Progenitor cell of endocrine pancreas (in vitro differentiated cells): Measurements from ENCODE around the gene POLR2M. TPM values are rescaled to one million over a fixed set of nuclear protein-coding genes. Genes with fewer than 3 reads are reported as not detected.

Source experiments
- DNase-seq: peaks from one replicate; pipeline ENCODE4 v3.0.0; 2021; ENCODE audit warnings: low spot score; ENCODE audit not compliant: unreplicated experiment
- H3K27ac Mint-ChIP-seq: 2 replicates; pipeline ENCODE4 v1.8.0; 2021; ENCODE audit warnings: mild to moderate bottlenecking, moderate library complexity, mixed read lengths
- H3K27me3 Mint-ChIP-seq: 2 replicates; pipeline ENCODE4 v1.8.0; 2021; ENCODE audit warnings: mixed read lengths
- H3K36me3 Mint-ChIP-seq: 2 replicates; pipeline ENCODE4 v1.8.0; 2022; ENCODE audit warnings: mixed read lengths; ENCODE audit not compliant: insufficient read depth
- H3K4me1 Mint-ChIP-seq: 2 replicates; pipeline ENCODE4 v1.8.0; 2021; ENCODE audit warnings: low read depth, mixed read lengths
- H3K4me3 Mint-ChIP-seq: 2 replicates; pipeline ENCODE4 v1.8.0; 2021; ENCODE audit warnings: low read depth, mild to moderate bottlenecking, moderate library complexity, mixed read lengths
- H3K9me3 Mint-ChIP-seq: 2 replicates; pipeline ENCODE4 v1.8.0; 2021; ENCODE audit warnings: low read depth, mixed read lengths
- CTCF ChIP-seq: fragments of 200-600 bp; sonication (generic); IDR thresholded peaks from one replicate; pipeline ENCODE4 v1.5.0; 2021; ENCODE audit warnings: antibody characterized with exemption, mild to moderate bottlenecking; ENCODE audit not compliant: unreplicated experiment
- total RNA-seq: library from RNA; stranded (reverse); gene quantifications from 2 replicates; pipeline ENCODE4 v1.2.1, GENCODE V29; 2021

Gene POLR2M
- total RNA-seq, 1 donor from 2014 or later: 64.3 TPM

- Mint-ChIP-seq H3K27ac (no peak overlapping the region), H3K4me3 (no peak overlapping the region), H3K4me1 (no peaks in the 10 kb centered on the region)
These were observed 29.4 kb downstream of the POLR2M start for GRCh38 chr15:57735891-57736290.

GRCh38 chr15:57736591-57736990, 30.1 kb downstream of the POLR2M start:
- H3K9me3 Mint-ChIP-seq: peaks cover 7% of the 10 kb centered on the region
- H3K27me3 Mint-ChIP-seq: no peaks in the 10 kb centered on the region
- TF ChIP-seq CTCF: no peak
- H3K36me3 Mint-ChIP-seq: peaks cover 2% of the 10 kb centered on the region
- no peak overlapping the region for H3K27ac Mint-ChIP-seq
- H3K4me1 Mint-ChIP-seq: no peaks in the 10 kb centered on the region
- no peak for DNase-seq
- H3K4me3 Mint-ChIP-seq: no peak overlapping the region

More at GRCh38 chr15:57735891-57736290, 29.4 kb downstream of the POLR2M start:
- no peak for DNase-seq
- peaks cover 2% of the 10 kb centered on the region for H3K36me3 Mint-ChIP-seq
- H3K9me3 Mint-ChIP-seq: peaks cover 7% of the 10 kb centered on the region
- H3K27me3 Mint-ChIP-seq: no peaks in the 10 kb centered on the region
- TF ChIP-seq CTCF: no peak

GRCh38 chr15:57738734-57739237, 32.3 kb downstream of the POLR2M start:
- DNase-seq: no peak
- H3K27me3 Mint-ChIP-seq: no peaks in the 10 kb centered on the region
- no peak overlapping the region for H3K27ac Mint-ChIP-seq
- peaks cover 7% of the 10 kb centered on the region for H3K9me3 Mint-ChIP-seq
- no peak overlapping the region for H3K4me3 Mint-ChIP-seq
- no peak for TF ChIP-seq CTCF
- H3K4me1 Mint-ChIP-seq: no peaks in the 10 kb centered on the region
- peaks cover 2% of the 10 kb centered on the region for H3K36me3 Mint-ChIP-seq

- DNase-seq: no peak
- H3K36me3 Mint-ChIP-seq: peaks cover 2% of the 10 kb centered on the region
- no peak for TF ChIP-seq CTCF
- no peak overlapping the region for H3K4me3 Mint-ChIP-seq
- peaks cover 7% of the 10 kb centered on the region for H3K9me3 Mint-ChIP-seq
- H3K4me1 Mint-ChIP-seq: no peaks in the 10 kb centered on the region
- no peak overlapping the region for H3K27ac Mint-ChIP-seq
- no peaks in the 10 kb centered on the region for H3K27me3 Mint-ChIP-seq
These were observed 33.5 kb downstream of the POLR2M start for GRCh38 chr15:57740048-57740447.

GRCh38 chr15:57741089-57741488, 34.6 kb downstream of the POLR2M start:
- DNase-seq: no peak
- Mint-ChIP-seq H3K9me3 (peaks cover 7% of the 10 kb centered on the region), H3K4me1 (no peaks in the 10 kb centered on the region), H3K27me3 (no peaks in the 10 kb centered on the region), H3K36me3 (peaks cover 2% of the 10 kb centered on the region), H3K27ac (no peak overlapping the region), H3K4me3 (no peak overlapping the region)
- TF ChIP-seq CTCF: no peak
